Hepatocyte (in vitro differentiated cells): ENCODE results near the gene CDK15. TPM values are rescaled to one million over a fixed set of nuclear protein-coding genes. Genes with fewer than 3 reads are reported as not detected.
"Not testable (repeated sequence)": the region's sequence is repeated elsewhere in the genome, so short reads cannot be mapped to it uniquely, and the experiment has no call there.

Experiments
- DNase-seq: peaks from one replicate; pipeline ENCODE4 v3.0.0-alpha.2; 2016; ENCODE audit warnings: low spot score
- H2AFZ ChIP-seq: fragments of 200-600 bp; sonication (generic); 2 replicates; pipeline ENCODE4 v1.6.0; 2016; ENCODE audit warnings: antibody characterized with exemption, mild to moderate bottlenecking
- H3K27ac ChIP-seq: fragments of 200-600 bp; sonication (generic); 2 replicates; pipeline ENCODE4 v1.5.1; 2016; ENCODE audit warnings: mild to moderate bottlenecking
- H3K27me3 ChIP-seq: fragments of 200-600 bp; sonication (generic); 2 replicates; pipeline ENCODE4 v1.6.1; 2016
- H3K36me3 ChIP-seq: fragments of 200-600 bp; sonication (generic); replicated peaks from 2 replicates; pipeline ENCODE4 v1.5.1; 2016; ENCODE audit warnings: low read depth; ENCODE audit not compliant: insufficient read depth
- H3K4me1 ChIP-seq: fragments of 200-600 bp; sonication (generic); 2 replicates; pipeline ENCODE4 v1.5.1; 2016; ENCODE audit warnings: mild to moderate bottlenecking, moderate library complexity; ENCODE audit not compliant: insufficient read depth
- H3K4me2 ChIP-seq: fragments of 200-600 bp; sonication (generic); 2 replicates; pipeline ENCODE4 v1.6.0; 2016
- H3K4me3 ChIP-seq: fragments of 200-600 bp; sonication (generic); 2 replicates; pipeline ENCODE4 v1.5.1; 2016; ENCODE audit warnings: mild to moderate bottlenecking
- H3K79me2 ChIP-seq: fragments of 200-600 bp; sonication (generic); 2 replicates; pipeline ENCODE4 v1.6.0; 2017; ENCODE audit warnings: mild to moderate bottlenecking
- H3K9me2 ChIP-seq: fragments of 200-600 bp; sonication (generic); replicated peaks from 2 replicates; pipeline ENCODE4 v1.6.0; 2017; ENCODE audit warnings: mild to moderate bottlenecking; ENCODE audit not compliant: insufficient read depth
- H3K9me3 ChIP-seq: fragments of 200-600 bp; sonication (generic); 2 replicates; pipeline ENCODE4 v1.5.1; 2016; ENCODE audit warnings: low read depth, mild to moderate bottlenecking
- H4K20me1 ChIP-seq: fragments of 200-600 bp; sonication (generic); 2 replicates; pipeline ENCODE4 v1.6.0; 2016; ENCODE audit warnings: mild to moderate bottlenecking; ENCODE audit not compliant: insufficient read depth, poor library complexity, severe bottlenecking
- EZH2 ChIP-seq: fragments of 200-600 bp; sonication (generic); IDR thresholded peaks from 2 replicates; pipeline ENCODE4 v1.6.1; 2016; ENCODE audit warnings: antibody characterized with exemption, mild to moderate bottlenecking, borderline replicate concordance
- EZH2phosphoT487 ChIP-seq: fragments of 200-600 bp; sonication (generic); IDR thresholded peaks from one replicate; pipeline ENCODE4 v1.6.1; 2018; ENCODE audit warnings: antibody characterized with exemption, mild to moderate bottlenecking, low read depth, moderate library complexity; ENCODE audit not compliant: unreplicated experiment, severe bottlenecking
- WGBS: methylation state at CpG from one replicate; pipeline ENCODE4 v1.1.6; 2016; ENCODE audit warnings: low lambda C conversion rate; ENCODE audit errors: missing lambda C conversion rate; 5-methylcytosine and 5-hydroxymethylcytosine counted together
- polyA plus RNA-seq: library from polyadenylated mRNA; unstranded; fragments of >200 nt; fragmentation: Nextera tagmentation; extraction: Ambion mirVana; gene quantifications from 2 replicates; pipeline ENCODE4 v1.2.1, GENCODE V29; 2016
- total RNA-seq: library from RNA; depleted of rRNA; stranded (reverse); fragments of >200 nt; gene quantifications from 2 replicates; pipeline ENCODE4 v1.2.3, GENCODE V29; 2014
- TF ChIP-seq, protein P1 (sequence below): fragments of 200-600 bp; sonication (generic); IDR thresholded peaks from 2 replicates; pipeline ENCODE4 v1.5.1; 2016; ENCODE audit warnings: antibody characterized with exemption, mild to moderate bottlenecking; ENCODE audit not compliant: poor library complexity

Gene CDK15
- total and polyA plus RNA-seq, 2 experiments from 2014 or later = 0.17 to 4.0 TPM

DNA sequence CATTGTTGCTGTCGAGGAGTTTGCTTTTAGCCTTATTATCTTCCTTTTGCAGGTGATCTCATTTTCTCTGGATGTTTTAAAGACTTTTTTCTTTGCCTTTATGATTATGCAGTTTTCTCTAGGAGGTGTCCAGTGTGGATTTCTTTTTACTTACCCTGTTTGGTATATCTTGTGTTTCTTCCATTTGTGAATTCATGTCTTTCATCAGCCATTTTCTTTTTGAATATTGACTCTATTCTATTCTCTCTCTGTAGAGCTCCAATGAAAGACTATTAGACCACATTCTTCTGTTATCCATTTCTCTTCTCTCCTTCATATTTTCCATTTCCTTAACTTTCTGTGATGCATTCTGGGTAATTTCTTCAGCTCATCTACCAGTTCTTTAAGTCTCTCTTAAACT lies 34.4 kb downstream of the CDK15 start:
- 85% methylated on average over 1 of the region's 1 CpG for WGBS

DNA sequence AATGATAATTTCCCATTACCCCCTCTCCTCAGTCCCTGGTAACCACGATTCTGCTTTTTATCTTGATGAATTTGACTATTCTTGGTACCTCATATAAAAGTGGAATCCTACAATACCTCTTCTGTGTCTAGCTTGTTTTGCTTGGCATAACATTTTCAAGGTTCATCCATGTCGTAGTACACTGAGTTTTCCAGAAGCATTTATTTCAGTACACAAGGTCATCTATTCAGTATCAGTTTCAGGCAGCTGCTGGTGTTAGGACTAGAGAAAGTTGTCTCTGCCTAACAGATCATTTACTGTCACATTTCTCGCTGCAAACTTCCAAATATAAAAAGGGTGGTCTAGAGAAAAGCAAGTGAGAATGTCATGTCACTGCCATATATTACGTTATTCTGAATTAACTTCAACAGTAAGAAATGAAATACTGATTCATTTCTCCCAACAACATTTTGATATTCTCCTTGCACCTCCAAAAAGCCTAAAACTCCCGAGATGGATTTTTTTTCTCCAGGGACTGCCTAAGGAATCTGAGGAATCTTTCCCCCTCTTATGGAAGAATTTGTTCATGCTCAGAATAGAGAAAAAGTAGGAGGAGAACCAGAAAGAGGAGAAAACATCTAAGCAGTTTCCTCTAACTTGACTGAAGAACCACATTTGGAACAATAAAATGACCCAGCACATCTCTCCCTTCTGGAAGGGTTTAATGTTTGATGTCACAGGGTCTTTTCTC lies 36.0 kb downstream of the CDK15 start:
- no peaks in the 10 kb centered on the region for H4K20me1 ChIP-seq
- H3K79me2 ChIP-seq = no peaks in the 10 kb centered on the region
- H3K4me2 ChIP-seq = no peak overlapping the region
- no peak overlapping the region for H3K4me3 ChIP-seq
- no peaks in the 10 kb centered on the region for H3K4me1 ChIP-seq
- no peaks in the 10 kb centered on the region for H3K27me3 ChIP-seq
- H3K36me3 ChIP-seq = no peaks in the 10 kb centered on the region
- no peak overlapping the region for H3K27ac ChIP-seq
- no peak for DNase-seq
- 80% methylated on average over 5 of the region's 5 CpGs for WGBS
- H3K9me2 ChIP-seq = no peaks in the 10 kb centered on the region
- H3K9me3 ChIP-seq = peaks cover 10% of the 10 kb centered on the region
- H2AFZ ChIP-seq = no peak overlapping the region
- TF ChIP-seq EZH2phosphoT487 (no peak), EZH2 (no peak)
- TF ChIP-seq, protein P1, sequence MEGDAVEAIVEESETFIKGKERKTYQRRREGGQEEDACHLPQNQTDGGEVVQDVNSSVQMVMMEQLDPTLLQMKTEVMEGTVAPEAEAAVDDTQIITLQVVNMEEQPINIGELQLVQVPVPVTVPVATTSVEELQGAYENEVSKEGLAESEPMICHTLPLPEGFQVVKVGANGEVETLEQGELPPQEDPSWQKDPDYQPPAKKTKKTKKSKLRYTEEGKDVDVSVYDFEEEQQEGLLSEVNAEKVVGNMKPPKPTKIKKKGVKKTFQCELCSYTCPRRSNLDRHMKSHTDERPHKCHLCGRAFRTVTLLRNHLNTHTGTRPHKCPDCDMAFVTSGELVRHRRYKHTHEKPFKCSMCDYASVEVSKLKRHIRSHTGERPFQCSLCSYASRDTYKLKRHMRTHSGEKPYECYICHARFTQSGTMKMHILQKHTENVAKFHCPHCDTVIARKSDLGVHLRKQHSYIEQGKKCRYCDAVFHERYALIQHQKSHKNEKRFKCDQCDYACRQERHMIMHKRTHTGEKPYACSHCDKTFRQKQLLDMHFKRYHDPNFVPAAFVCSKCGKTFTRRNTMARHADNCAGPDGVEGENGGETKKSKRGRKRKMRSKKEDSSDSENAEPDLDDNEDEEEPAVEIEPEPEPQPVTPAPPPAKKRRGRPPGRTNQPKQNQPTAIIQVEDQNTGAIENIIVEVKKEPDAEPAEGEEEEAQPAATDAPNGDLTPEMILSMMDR = no peak

More for the DNA sequence above, 34.4 kb downstream of the CDK15 start:
- Histone ChIP-seq H3K27me3 (no peaks in the 10 kb centered on the region), H2AFZ (no peak overlapping the region), H3K4me2 (no peak overlapping the region), H4K20me1 (no peaks in the 10 kb centered on the region), H3K9me2 (no peaks in the 10 kb centered on the region), H3K9me3 (peaks cover 10% of the 10 kb centered on the region), H3K36me3 (no peaks in the 10 kb centered on the region), H3K4me1 (no peaks in the 10 kb centered on the region), H3K4me3 (no peak overlapping the region), H3K27ac (no peak overlapping the region), H3K79me2 (no peaks in the 10 kb centered on the region)
- TF ChIP-seq EZH2 = no peak
- TF ChIP-seq, protein P1 = no peak
- no peak for TF ChIP-seq EZH2phosphoT487
- DNase-seq = no peak

DNA sequence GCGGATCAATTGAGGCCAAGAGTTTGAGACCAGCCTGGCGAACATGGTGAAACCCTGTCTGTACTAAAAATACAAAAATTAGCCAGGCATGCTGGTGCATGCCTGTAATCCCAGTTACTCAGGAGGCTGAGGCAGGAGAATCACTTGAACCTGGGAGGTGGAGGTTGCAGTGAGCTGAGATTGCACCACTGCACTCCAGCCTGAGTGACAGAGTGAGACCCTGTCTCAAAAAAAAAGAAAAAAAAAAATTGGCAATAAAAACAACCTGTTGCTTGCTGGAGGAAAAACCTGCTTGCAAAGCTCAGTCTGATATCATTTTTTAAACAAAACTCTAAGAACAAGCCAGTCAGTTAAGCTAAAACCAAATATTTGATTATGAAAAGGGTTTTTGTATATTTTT lies 38.6 kb downstream of the CDK15 start:
- not testable (repeated sequence) for DNase-seq
- 73% methylated on average over 2 of the region's 2 CpGs for WGBS

DNA sequence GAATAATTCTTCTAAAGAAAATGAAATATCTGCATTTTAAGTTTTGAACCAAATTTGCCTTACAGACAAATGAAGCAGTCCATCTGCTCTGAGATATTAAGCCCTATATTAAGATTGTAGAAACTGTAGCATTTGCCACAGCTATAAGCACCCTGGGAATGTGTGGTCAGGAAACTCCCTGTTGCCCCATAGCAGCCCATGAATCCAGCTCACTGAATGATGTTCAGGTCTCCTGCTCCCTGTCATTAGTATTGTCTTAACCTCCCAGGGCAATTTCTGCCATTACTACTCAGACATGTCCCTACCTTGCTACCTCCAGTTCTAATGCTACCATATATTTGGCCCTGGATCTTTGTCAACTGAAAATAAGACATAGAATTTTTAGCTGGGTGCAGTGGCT lies 41.1 kb downstream of the CDK15 start:
- no peaks in the 10 kb centered on the region for H3K79me2 ChIP-seq

More for the DNA sequence above, 38.6 kb downstream of the CDK15 start:
- not testable (repeated sequence) for H2AFZ ChIP-seq, H3K27ac ChIP-seq, H3K4me2 ChIP-seq, H3K79me2 ChIP-seq, H4K20me1 ChIP-seq, H3K4me3 ChIP-seq, H3K27me3 ChIP-seq, H3K36me3 ChIP-seq, H3K4me1 ChIP-seq, H3K9me2 ChIP-seq
- H3K9me3 ChIP-seq = peaks cover 10% of the 10 kb centered on the region

More for the DNA sequence above, 41.1 kb downstream of the CDK15 start:
- no peaks in the 10 kb centered on the region for H3K36me3 ChIP-seq
- H3K27ac ChIP-seq = no peak overlapping the region
- H2AFZ ChIP-seq = no peak overlapping the region
- no peaks in the 10 kb centered on the region for H3K9me2 ChIP-seq
- no peak for TF ChIP-seq EZH2phosphoT487
- H3K27me3 ChIP-seq = no peaks in the 10 kb centered on the region
- H4K20me1 ChIP-seq = no peaks in the 10 kb centered on the region
- no peak overlapping the region for H3K4me2 ChIP-seq
- DNase-seq = no peak
- no peak overlapping the region for H3K4me3 ChIP-seq
- no peaks in the 10 kb centered on the region for H3K4me1 ChIP-seq
- H3K9me3 ChIP-seq = no peaks in the 10 kb centered on the region
